B cell (primary cell): ENCODE results near the gene ICE2. TPM values are rescaled to one million over a fixed set of nuclear protein-coding genes. Genes with fewer than 3 reads are reported as not detected.

Experiments
- ATAC-seq: fragments of 200-7000 bp; cut with Tn5 transposase; one replicate; pipeline ENCODE4 v1.10.0; 2021; ENCODE audit warnings: low read depth, mild to moderate bottlenecking, moderate number of reproducible peaks, moderate library complexity
- CTCF ChIA-PET: fragments of 350-600 bp; sonication (Branson Sonifier 250); formaldehyde crosslinking; loops from one replicate; lab custom pipeline; 2021; ENCODE audit warnings: antibody characterized with exemption, inconsistent platforms; lab: Charles Lee
- POLR2A ChIA-PET: fragments of 350-600 bp; sonication (Branson Sonifier 250); formaldehyde crosslinking; loops from one replicate; lab custom pipeline; 2021; ENCODE audit warnings: antibody characterized with exemption; lab: Charles Lee
- DNase-seq: peaks from one replicate; pipeline ENCODE4 v3.0.0; 2013
- H2AFZ ChIP-seq: 2 replicates; pipeline ENCODE4 v1.6.1; 2012; ENCODE audit warnings: mild to moderate bottlenecking, low read depth, low read length; ENCODE audit not compliant: insufficient read depth, poor library complexity, severe bottlenecking
- H3K27ac ChIP-seq, 2 donors: 1 replicate in 1 of 2; 2 replicates in 1 of 2; pipeline ENCODE4 v1.5.1; 2012 to 2013; ENCODE audit warnings: low read length in 2 of 2, mild to moderate bottlenecking in 2 of 2, moderate library complexity in 1 of 2
- H3K27me3 ChIP-seq, 4 experiments: fragments of 200-600 bp in 1 of 4; sonication (generic) in 1 of 4; replicated peaks in 1 of 4; 1 replicate in 2 of 4; 2 replicates in 2 of 4; pipeline versions ENCODE4 v1.6.1 to v1.7.0; 2013 to 2016; ENCODE audit warnings: low read length in 3 of 4, mild to moderate bottlenecking in 2 of 4, mixed read lengths in 1 of 4, moderate library complexity in 1 of 4; ENCODE audit not compliant: insufficient read depth in 4 of 4, control insufficient read depth in 3 of 4; ENCODE audit errors: control extremely low read depth in 1 of 4
- H3K36me3 ChIP-seq, 2 experiments: replicated peaks in 1 of 2; 1 replicate in 1 of 2; 2 replicates in 1 of 2; pipeline versions ENCODE4 v1.6.1 to v1.7.1; 2013; ENCODE audit warnings: low read length in 1 of 2; ENCODE audit not compliant: insufficient read depth in 2 of 2, control insufficient read depth in 1 of 2; ENCODE audit errors: control extremely low read depth in 1 of 2, extremely low read depth in 1 of 2
- H3K4me1 ChIP-seq, 2 donors: fragments of 200-600 bp in 1 of 2; sonication (generic) in 1 of 2; 1 replicate in 1 of 2; 2 replicates in 1 of 2; pipeline versions ENCODE4 v1.5.1 to v1.6.1; 2013 to 2017; ENCODE audit warnings: low read length in 2 of 2; ENCODE audit not compliant: control insufficient read depth in 2 of 2, insufficient read depth in 2 of 2
- H3K4me2 ChIP-seq: replicated peaks from 2 replicates; pipeline ENCODE3; 2012; ENCODE audit warnings: mild to moderate bottlenecking, low read depth, low read length; ENCODE audit not compliant: poor library complexity, severe bottlenecking
- H3K4me3 ChIP-seq, 5 experiments: fragments of 200-600 bp in 1 of 5; sonication (generic) in 1 of 5; 1 replicate in 3 of 5; 2 replicates in 2 of 5; pipeline versions ENCODE4 v1.5.1 to v1.7.0; 2011 to 2016; ENCODE audit warnings: low read length in 4 of 5, mild to moderate bottlenecking in 4 of 5, low read depth in 2 of 5, control low read depth in 1 of 5, moderate library complexity in 1 of 5; ENCODE audit not compliant: insufficient read depth in 1 of 5; ENCODE audit errors: control extremely low read depth in 1 of 5, extremely low read depth in 1 of 5
- H3K79me2 ChIP-seq: fragments of 200-600 bp; sonication (generic); one replicate; pipeline ENCODE4 v1.6.0; 2016; ENCODE audit warnings: low read length; ENCODE audit not compliant: control insufficient read depth, insufficient read depth
- H3K9ac ChIP-seq: fragments of 200-600 bp; sonication (generic); 2 replicates; pipeline ENCODE4 v1.6.1; 2017; ENCODE audit warnings: mild to moderate bottlenecking, low read length, moderate library complexity
- H3K9me3 ChIP-seq, 3 donors: one replicate each; pipeline versions ENCODE4 v1.6.1 to v1.7.1; 2013; ENCODE audit warnings: low read length in 2 of 3; ENCODE audit not compliant: control insufficient read depth in 2 of 3, insufficient read depth in 1 of 3; ENCODE audit errors: control extremely low read depth in 1 of 3
- H4K20me1 ChIP-seq: 2 replicates; pipeline ENCODE4 v1.6.0; 2012; ENCODE audit warnings: mild to moderate bottlenecking, low read length; ENCODE audit not compliant: insufficient read depth, control insufficient read depth, poor library complexity, severe bottlenecking
- H3K27ac Mint-ChIP-seq: one replicate; pipeline ENCODE4 v1.8.0; 2021; ENCODE audit warnings: mixed read lengths
- H3K27me3 Mint-ChIP-seq: one replicate; pipeline ENCODE4 v1.8.0; 2021; ENCODE audit warnings: mixed read lengths
- H3K4me1 Mint-ChIP-seq: one replicate; pipeline ENCODE4 v1.8.0; 2021; ENCODE audit warnings: mixed read lengths
- H3K4me3 Mint-ChIP-seq: one replicate; pipeline ENCODE4 v1.8.0; 2021; ENCODE audit warnings: mixed read lengths
- H3K9me3 Mint-ChIP-seq: one replicate; pipeline ENCODE4 v1.8.0; 2022; ENCODE audit warnings: mixed read lengths; ENCODE audit not compliant: insufficient read depth
- EZH2 ChIP-seq: IDR thresholded peaks from 2 replicates; pipeline ENCODE4 v1.6.1; 2012; ENCODE audit warnings: borderline replicate concordance, low read depth, mild to moderate bottlenecking, moderate library complexity, low read length; ENCODE audit not compliant: insufficient read depth, poor library complexity, severe bottlenecking
- WGBS: methylation state at CpG from one replicate; pipeline ENCODE4 v1.1.5; 2013; ENCODE audit warnings: missing lambda C conversion rate; ENCODE audit not compliant: insufficient coverage; 5-methylcytosine and 5-hydroxymethylcytosine counted together
- intact Hi-C: fragments of 100-400 bp; cut with micrococcal nuclease; formaldehyde crosslinking; loops from one replicate; pipeline ENCODE4 v1.10.0; 2022
- polyA plus RNA-seq: library from polyadenylated mRNA; depleted of rRNA; stranded (reverse); fragments of >200 nt; gene quantifications from 2 replicates; pipeline ENCODE4 v1.2.3, GENCODE V29; 2012
- total RNA-seq, 2 donors: library from RNA; stranded (reverse); fragments of 120-200 nt in 1 of 2; gene quantifications; 1 replicate in 1 of 2; 2 replicates in 1 of 2; pipeline versions ENCODE4 v1.2.3 to v1.2.4, GENCODE V29; 2013 to 2022
- TF ChIP-seq, protein P1 (sequence below): fragments of 200-600 bp; IDR thresholded peaks from one replicate; pipeline ENCODE4 v1.8.0; 2022; ENCODE audit warnings: antibody characterized with exemption, mild to moderate bottlenecking

ICE2 gene
- total and polyA plus RNA-seq, 2 donors (not counting 1 experiment from before 2014, with no cell fraction given) = 19.0 to 71.2 TPM

DNA sequence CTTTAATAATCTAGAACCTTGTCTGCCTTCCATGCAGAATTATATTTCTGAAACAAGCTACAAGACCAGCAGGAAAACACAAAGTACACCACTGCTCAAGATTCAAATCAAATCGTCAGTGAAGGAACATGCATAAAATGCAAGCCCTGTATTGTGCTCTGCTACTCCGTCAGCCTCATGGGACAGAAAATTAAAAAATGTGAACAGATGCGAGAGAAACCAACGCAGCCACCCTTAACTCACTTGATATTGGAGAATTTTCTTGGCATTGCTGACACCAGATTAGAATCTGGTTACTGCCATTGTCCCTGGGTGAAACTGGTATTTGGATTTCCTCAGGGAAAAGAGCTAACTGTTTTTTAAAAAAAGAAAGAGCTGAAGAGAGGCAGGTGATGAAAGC lies 104.7 kb downstream of the ICE2 start:
- 100% methylated on average over 2 of the region's 4 CpGs for WGBS
- no peaks in the 10 kb centered on the region for H3K79me2 ChIP-seq

DNA sequence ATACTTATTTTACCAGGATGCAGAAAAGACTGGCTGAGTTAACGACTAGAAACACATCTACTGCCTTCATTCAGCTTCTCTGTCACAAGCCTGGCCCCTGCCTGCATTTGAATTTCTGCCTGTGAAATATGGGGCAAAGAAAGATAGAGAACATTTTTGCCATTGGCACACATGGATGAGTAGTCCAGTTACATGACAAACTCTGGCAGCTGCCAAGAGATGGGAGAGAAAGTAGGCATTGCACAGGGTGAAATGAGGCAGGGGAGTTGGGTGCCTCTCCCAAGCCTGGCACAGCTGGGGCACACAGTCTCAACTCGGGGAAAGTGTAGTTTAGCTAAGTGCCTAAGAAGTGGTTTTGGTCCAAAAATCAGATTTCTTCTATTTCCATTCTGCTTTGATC lies 105.2 kb downstream of the ICE2 start:
- no peak overlapping the region for H2AFZ ChIP-seq
- H3K4me2 ChIP-seq = no peak overlapping the region
- TF ChIP-seq, protein P1, sequence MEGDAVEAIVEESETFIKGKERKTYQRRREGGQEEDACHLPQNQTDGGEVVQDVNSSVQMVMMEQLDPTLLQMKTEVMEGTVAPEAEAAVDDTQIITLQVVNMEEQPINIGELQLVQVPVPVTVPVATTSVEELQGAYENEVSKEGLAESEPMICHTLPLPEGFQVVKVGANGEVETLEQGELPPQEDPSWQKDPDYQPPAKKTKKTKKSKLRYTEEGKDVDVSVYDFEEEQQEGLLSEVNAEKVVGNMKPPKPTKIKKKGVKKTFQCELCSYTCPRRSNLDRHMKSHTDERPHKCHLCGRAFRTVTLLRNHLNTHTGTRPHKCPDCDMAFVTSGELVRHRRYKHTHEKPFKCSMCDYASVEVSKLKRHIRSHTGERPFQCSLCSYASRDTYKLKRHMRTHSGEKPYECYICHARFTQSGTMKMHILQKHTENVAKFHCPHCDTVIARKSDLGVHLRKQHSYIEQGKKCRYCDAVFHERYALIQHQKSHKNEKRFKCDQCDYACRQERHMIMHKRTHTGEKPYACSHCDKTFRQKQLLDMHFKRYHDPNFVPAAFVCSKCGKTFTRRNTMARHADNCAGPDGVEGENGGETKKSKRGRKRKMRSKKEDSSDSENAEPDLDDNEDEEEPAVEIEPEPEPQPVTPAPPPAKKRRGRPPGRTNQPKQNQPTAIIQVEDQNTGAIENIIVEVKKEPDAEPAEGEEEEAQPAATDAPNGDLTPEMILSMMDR = no peak
- no peak for TF ChIP-seq EZH2
- no peaks in the 10 kb centered on the region for H3K9me3 ChIP-seq
- H4K20me1 ChIP-seq = peaks cover 2% of the 10 kb centered on the region
- H3K79me2 ChIP-seq = no peaks in the 10 kb centered on the region
- H3K36me3 ChIP-seq = peaks cover 3 to 28% of the 10 kb centered on the region in 2 experiments
- no peak for ATAC-seq
- H3K4me3 ChIP-seq = no peak overlapping the region
- no peak overlapping the region for H3K4me3 Mint-ChIP-seq
- no peaks in the 10 kb centered on the region for H3K4me1 ChIP-seq
- no peak overlapping the region for H3K9ac ChIP-seq
- POLR2A ChIA-PET = no interaction called here
- intact Hi-C loops = no loop called here
- H3K27ac ChIP-seq = no peak overlapping the region
- no CpG with 5 or more reads among the region's 2 CpGs for WGBS
- CTCF ChIA-PET = interaction anchor here (0.7 to 2.8 kb wide), 3 partner anchors 12 to 14 kb away, joined by 3 to 9 read pairs (median 5); no protein-coding TSS in a partner anchor
- H3K27ac Mint-ChIP-seq = no peak overlapping the region
- no peaks in the 10 kb centered on the region for H3K9me3 Mint-ChIP-seq
- H3K4me1 Mint-ChIP-seq = no peaks in the 10 kb centered on the region
- H3K27me3 Mint-ChIP-seq = no peaks in the 10 kb centered on the region
- DNase-seq = no peak
- H3K27me3 ChIP-seq = no peaks in the 10 kb centered on the region

More for the DNA sequence above, 104.7 kb downstream of the ICE2 start:
- ATAC-seq = no peak
- no peaks in the 10 kb centered on the region for H4K20me1 ChIP-seq
- CTCF ChIA-PET = interaction anchor here (0.7 to 2.8 kb wide), 2 partner anchors 12 to 15 kb away, joined by 5 to 9 read pairs; no protein-coding TSS in a partner anchor
- H3K27me3 ChIP-seq = no peaks in the 10 kb centered on the region
- intact Hi-C loops = no loop called here
- no peak overlapping the region for H3K9ac ChIP-seq
- no peak overlapping the region for H3K4me2 ChIP-seq
- H3K4me3 Mint-ChIP-seq = no peak overlapping the region
- H3K4me3 ChIP-seq = no peak overlapping the region
- H3K27me3 Mint-ChIP-seq = no peaks in the 10 kb centered on the region
- H3K27ac Mint-ChIP-seq = no peak overlapping the region
- no peak for DNase-seq
- POLR2A ChIA-PET = no interaction called here
- no peak overlapping the region for H2AFZ ChIP-seq
- H3K4me1 Mint-ChIP-seq = no peaks in the 10 kb centered on the region
- no peaks in the 10 kb centered on the region for H3K9me3 Mint-ChIP-seq
- TF ChIP-seq, protein P1 = no peak
- TF ChIP-seq EZH2 = no peak
- no peaks in the 10 kb centered on the region for H3K9me3 ChIP-seq
- no peak overlapping the region for H3K27ac ChIP-seq
- peaks cover 3 to 28% of the 10 kb centered on the region in 2 experiments for H3K36me3 ChIP-seq
- no peaks in the 10 kb centered on the region for H3K4me1 ChIP-seq
